Measurements from ENCODE around the gene DLL3.

DNA sequence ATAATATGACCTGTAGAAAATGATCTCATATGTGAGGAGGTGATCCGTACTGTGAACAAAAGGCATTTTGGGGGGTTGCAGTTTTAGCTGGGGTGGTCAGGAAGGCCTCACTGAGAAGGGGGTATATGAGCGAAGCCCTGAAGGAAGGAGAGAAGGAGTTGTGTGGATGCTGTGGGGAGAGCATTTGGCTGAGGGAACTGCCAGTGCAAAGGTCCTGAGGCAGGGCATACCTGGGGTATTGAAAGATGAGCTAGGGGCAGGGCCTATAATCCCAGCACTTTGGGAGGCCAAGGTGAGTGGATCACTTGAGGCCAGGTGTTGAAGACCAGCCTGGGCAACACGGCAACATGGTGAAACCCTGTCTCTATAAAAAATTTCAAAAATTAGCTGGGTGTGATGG is 18.7 kb downstream of the DLL3 start:
- TF ChIP-seq CTCF (IDR thresholded peaks at IDR 0.05) (no peak), EZH2 (IDR thresholded peaks at IDR 0.05; ENCODE audit: borderline replicate concordance, insufficient read depth, low read depth, low read length, poor library complexity, severe bottlenecking) (no peak)

All from B cell (primary cell).